Activated CD4-positive, CD25-positive, alpha-beta regulatory T cell treated with anti-CD3 and anti-CD28 coated beads, Interleukin-2, amount 50 U/mL, for 72 hours (primary cell): Measurements from ENCODE around the gene RAB30.
A peak's percentile ranks its signal among the peaks of the same experiment; 100 is the strongest.
"Not testable (repeated sequence)": the region's sequence is repeated elsewhere in the genome, so short reads cannot be mapped to it uniquely, and the experiment has no call there.

Experiments
- DNase-seq: peaks from one replicate; pipeline ENCODE4 v3.0.0; 2021

Gene RAB30

DNA sequence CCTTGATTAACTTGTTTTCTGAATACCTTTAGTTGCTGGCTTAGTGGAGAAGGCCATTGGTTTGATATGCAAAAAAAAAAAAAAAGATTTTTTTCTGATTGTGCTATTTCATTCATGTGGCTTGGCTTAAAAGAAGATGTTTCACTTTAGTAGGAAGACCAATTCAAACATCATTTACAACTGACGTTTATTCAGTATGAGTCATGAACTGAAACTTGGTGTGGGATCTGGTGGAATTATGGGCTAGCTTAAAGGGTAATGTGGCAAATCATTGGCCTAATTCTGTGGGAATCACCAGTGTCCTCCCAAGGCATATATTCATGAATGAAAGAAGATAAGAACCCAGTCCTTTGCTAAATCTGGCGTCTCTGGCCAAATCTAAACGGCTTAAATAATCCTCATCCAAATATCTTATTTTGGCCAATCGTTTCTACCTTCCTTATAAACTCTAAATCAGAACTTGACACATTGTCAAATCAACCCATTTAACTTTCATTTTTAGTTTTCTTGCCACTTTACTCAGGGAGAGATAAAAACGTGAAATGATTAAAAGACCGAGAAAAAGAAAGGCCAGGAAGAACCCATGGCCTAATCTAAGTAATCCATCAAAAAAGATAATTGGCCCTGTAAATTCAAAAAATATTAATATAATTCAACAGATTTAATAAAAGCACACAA lies 93.1 kb downstream of the RAB30 start:
- no peak for DNase-seq

GRCh38 chr11:82976786-82977185 lies 94.9 kb downstream of the RAB30 start:
- DNase-seq: no peak

- no peak for DNase-seq
Measured at GRCh38 chr11:82975882-82976281, 95.8 kb downstream of the RAB30 start.

GRCh38 chr11:82974851-82975250 lies 96.8 kb downstream of the RAB30 start:
- DNase-seq: no peak

GRCh38 chr11:82974135-82974534 lies 97.6 kb downstream of the RAB30 start:
- no peak for DNase-seq

GRCh38 chr11:82972103-82972502 lies 99.6 kb downstream of the RAB30 start:
- no peak for DNase-seq

DNA sequence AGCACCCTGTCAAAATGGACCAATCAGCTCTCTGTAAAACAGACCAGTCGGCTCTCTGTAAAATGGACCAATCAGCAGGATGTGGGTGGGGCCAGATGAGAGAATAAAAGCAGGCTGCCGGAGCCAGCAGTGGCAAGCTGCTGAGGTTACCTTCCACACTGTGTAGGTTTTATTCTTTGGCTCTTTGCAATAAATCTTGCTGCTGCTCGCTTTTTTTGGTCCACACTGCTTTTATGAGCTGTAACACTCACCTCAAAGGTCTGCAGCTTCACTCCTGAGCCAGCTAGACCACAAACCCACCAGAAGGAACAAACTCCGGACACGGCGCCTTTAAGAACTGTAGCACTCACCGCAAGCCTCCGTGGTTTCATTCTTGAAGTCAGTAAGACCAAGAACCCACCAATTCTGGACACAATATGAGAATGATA lies 100.2 kb downstream of the RAB30 start:
- DNase-seq: peak; percentile 46

GRCh38 chr11:82970507-82971083 lies 101.1 kb downstream of the RAB30 start:
- not testable (repeated sequence) for DNase-seq

DNA sequence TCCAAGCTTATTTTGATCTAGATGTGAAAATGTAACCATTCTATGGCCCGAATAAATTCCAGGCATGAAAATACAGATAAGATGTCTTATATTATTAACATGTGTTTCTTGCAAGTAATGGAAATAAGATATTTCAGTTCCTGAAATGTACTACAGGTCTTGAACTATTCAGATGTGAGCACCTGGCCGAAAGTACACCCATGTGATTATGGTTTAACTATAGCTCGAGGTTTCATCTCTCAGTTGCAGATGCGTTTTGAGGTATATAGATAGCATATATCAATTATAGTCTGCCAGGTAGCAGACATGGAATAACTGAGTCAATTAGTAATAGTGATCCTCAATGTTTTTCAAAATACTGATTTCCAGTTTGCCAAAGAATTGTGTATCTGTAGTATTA lies 101.9 kb downstream of the RAB30 start:
- no peak for DNase-seq

- DNase-seq: no peak
Measured at GRCh38 chr11:82967381-82967780, 104.3 kb downstream of the RAB30 start.

DNA sequence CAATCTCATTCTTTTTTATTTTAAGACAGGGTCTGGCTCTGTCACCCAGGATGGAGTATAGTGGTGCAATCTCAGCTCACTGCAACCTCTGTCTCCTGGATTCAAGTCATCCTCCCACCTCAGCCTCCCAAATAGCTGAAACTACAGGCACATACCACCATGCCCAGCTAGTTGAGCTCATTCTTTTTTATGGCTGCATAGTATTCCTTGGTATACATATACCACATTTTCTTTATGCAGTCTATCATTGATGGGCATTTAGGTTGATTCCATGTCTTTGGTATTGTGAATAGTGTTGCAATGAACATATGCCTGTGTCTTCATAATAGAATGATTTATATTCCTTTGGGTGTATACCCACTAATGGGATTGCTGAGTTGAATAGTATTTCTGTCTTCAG lies 109.7 kb downstream of the RAB30 start:
- DNase-seq: not testable (repeated sequence)

DNA sequence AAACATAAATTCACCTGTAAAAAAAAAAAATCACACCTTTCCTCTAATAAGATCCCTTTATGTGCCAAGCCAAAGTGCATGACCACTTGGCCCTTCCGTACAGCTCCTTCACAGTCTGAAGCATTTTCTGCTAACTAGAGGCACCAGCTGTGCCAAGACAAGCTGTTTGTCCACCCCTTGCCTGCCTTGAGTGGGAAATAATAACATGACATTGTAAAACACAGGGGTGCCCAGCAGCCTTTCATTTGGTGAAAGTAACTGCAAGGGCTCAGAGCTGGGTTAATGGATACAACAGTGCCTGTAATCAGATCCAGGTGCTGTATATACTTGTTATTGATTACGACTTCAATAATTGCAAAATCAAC lies 110.9 kb downstream of the RAB30 start:
- DNase-seq: no peak

GRCh38 chr11:82959987-82960778 lies 111.5 kb downstream of the RAB30 start:
- no peak for DNase-seq

DNA sequence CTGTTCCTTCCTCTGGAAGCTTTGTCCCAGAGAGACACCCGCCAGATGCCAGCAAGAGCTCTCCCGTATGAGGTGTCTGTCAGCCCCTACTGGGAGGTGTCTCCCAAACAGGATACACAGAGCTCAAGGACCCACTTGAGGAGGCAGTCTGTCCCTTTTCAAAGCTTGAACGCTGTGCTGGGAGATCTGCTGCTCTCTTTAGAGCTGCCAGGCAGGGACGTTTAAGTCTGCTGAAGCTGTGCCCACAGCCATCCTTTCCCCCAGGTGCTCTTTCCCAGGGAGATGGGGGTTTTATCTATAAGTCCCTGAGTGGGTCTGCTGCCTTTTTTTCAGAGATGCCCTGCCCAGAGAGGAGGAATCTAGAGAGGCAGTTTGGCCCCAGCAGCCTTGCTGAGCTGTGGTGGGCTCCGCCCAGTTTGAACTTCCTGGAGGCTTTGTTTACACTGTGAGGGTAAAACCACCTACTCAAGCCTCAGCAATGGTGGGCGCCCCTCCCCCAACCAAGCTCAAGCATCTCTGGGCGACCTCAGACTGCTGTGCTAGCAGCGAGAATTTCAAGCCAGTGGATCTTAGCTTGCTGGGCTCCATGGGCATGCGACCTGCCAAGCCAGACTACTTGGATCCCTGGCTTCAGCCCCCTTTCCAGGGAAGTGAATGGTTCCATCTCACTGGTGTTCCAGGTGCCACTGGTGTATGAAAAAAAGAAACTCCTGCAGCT lies 115.8 kb downstream of the RAB30 start:
- peak; percentile 33 for DNase-seq

DNA sequence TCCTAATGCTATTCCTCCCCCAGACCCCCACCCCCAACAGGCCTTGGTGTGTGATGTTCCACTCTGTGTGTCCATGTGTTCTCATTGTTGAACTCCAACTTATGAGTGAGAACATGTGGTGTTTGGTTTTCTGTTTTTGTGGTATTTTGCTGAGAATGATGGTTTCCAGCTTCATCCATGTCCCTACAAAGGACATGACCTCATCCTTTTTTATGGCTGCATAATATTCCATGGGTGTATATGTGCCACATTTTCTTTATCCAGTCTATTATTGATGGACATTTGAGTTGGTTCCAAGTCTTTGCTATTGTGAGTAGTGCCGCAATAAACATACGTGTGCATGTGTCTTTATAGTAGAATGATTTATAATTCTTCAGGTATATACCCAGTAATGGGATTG lies 121.2 kb downstream of the RAB30 start:
- not testable (repeated sequence) for DNase-seq

DNA sequence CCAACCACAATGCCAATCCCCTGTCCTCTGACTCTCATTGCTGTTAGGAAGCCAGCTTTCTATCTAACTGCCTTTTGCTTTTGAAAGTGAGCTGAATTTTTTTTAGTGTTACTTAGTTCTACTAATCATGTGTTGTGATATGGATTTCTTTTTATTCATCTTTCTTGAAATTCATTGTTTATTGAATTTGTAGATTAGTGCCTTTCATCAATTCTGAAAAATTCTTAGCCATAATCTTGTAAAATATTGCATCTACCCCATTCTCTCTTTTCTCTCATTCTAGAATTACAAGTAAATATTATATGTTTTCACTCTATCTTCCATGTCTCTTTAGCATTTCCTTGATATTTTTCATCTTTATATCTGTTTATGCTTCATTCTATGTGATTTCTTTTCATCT lies 122.3 kb downstream of the RAB30 start:
- no peak for DNase-seq

GRCh38 chr11:82945682-82946081 lies 126.0 kb downstream of the RAB30 start:
- DNase-seq: no peak

DNA sequence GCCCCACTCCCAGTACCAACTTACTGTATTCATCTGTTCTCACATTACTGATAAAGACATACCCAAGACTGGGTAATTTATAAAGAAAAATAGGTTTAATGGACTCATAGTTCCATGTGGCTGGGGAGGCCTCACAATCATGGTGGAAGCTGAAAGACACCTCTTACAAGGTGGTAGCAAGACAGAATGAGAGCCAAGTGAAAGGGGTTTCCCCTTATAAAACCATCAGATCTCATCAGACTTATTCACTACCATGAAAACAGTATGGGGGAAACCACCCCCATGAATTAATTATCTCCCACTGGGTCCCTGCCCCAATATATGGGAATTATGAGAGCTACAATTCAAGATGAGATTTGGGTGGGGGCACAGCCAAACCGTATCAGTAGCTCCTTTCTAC lies 126.7 kb downstream of the RAB30 start:
- not testable (repeated sequence) for DNase-seq

- no peak for DNase-seq
Measured at GRCh38 chr11:82944198-82944597, 127.5 kb downstream of the RAB30 start.

GRCh38 chr11:82943430-82943829 lies 128.3 kb downstream of the RAB30 start:
- not testable (repeated sequence) for DNase-seq

DNA sequence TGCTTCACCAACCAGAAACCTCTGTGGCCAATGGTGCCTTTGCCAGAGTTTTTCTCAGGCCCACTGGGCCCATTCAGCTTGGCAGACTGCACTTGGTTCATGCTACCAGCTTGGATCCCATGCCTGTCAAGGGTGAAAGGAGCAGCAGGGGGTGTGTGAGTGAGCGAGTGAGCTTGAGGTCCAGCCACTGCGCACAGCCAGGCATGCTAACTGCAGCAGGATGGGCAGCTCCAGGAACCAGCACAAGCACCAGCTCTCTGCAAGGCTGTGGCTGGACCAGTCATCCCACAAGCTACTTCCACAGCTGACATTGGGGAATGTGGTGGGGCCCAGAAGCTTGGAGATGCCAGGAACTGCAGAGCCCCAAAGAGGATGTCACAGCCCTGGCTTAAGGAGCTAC lies 129.3 kb downstream of the RAB30 start:
- DNase-seq: no peak

GRCh38 chr11:82939456-82939855 lies 132.2 kb downstream of the RAB30 start:
- DNase-seq: no peak

DNA sequence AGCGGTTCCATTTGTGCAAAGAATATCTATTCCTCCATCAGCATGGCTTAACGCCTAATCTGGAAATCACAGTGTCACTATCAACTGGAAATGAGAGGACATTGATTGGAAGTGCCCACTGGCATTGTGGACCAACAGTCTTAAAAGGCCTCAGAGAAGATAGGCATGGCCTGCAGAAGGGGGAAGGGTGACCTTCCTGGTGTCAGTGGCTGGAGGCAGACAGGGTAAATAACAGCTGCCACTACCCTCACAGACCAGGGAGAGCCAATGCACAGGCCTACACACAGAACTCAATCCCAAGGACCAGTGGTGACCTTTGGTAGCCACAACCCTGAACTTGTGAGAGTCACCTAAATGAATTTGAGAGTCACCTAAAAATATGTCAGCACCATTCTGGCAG lies 134.1 kb downstream of the RAB30 start:
- DNase-seq: no peak

- DNase-seq: no peak
Measured at GRCh38 chr11:82936261-82936660, 135.4 kb downstream of the RAB30 start.
